GM12892 (cell line): ENCODE measurements around the gene ITFG2.
A peak's percentile ranks its signal among the peaks of the same experiment; 100 is the strongest.

ENCODE experiments used
- DNase-seq: peaks from one replicate; pipeline ENCODE4 v3.0.0; 2011; ENCODE audit not compliant: insufficient read length
- FAIRE-seq: peaks from 2 replicates; lab custom pipeline; 2011; peaks lifted over from hg19 to GRCh38; lab: Jason Lieb, UNC
- POLR2A ChIP-seq: IDR thresholded peaks from 2 replicates; pipeline ENCODE4 v1.6.1; 2011; ENCODE audit warnings: low read depth, low read length, control low read depth
- POLR2AphosphoS5 ChIP-seq: IDR thresholded peaks from 2 replicates; pipeline ENCODE4 v1.6.1; 2011; ENCODE audit warnings: low read depth, low read length, control low read depth
- TAF1 ChIP-seq: IDR thresholded peaks from 2 replicates; pipeline ENCODE4 v1.6.1; 2011; ENCODE audit warnings: low read depth, mild to moderate bottlenecking, control low read depth, low read length, borderline replicate concordance

The ITFG2 gene

GRCh38 chr12:2834581-2835491 is 22.4 kb downstream of the ITFG2 start, which contains the start of gene NRIP2:
NRIP2 (minus strand) TSS chr12:2835035; CDS start chr12:2834983, 52 bp downstream.
- DNase-seq (no peak), FAIRE-seq (no peak)
- TF ChIP-seq TAF1 (no peak), POLR2AphosphoS5 (no peak), POLR2A (no peak)

GRCh38 chr12:2835691-2836403 is 23.4 kb downstream of the ITFG2 start:
- DNase-seq (no peak), FAIRE-seq (no peak)
- TF ChIP-seq TAF1 (no peak), POLR2A (no peak), POLR2AphosphoS5 (no peak)

DNA sequence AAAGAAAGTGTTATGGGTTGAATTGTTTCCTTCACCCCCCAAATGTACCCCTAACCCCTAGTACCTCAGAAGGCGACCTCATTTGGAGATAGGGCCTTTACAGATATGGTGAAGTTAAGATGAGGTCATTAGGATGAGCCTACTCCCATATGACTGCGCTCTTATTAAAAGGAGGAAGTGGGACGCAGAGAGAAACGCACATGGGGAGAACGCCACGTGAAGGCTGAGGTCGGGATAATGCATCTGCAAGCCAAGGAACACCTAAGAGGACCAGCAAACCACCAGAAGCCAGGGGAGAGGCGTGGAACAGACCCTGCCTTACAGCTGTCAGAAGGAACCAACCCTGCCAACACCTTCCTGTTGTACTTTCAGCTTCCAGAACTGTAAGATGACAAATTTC is 24.1 kb downstream of the ITFG2 start:
- FAIRE-seq = peak; percentile 42
- no peak for TF ChIP-seq TAF1
- no peak for TF ChIP-seq POLR2AphosphoS5
- TF ChIP-seq POLR2A = no peak
- no peak for DNase-seq

DNA sequence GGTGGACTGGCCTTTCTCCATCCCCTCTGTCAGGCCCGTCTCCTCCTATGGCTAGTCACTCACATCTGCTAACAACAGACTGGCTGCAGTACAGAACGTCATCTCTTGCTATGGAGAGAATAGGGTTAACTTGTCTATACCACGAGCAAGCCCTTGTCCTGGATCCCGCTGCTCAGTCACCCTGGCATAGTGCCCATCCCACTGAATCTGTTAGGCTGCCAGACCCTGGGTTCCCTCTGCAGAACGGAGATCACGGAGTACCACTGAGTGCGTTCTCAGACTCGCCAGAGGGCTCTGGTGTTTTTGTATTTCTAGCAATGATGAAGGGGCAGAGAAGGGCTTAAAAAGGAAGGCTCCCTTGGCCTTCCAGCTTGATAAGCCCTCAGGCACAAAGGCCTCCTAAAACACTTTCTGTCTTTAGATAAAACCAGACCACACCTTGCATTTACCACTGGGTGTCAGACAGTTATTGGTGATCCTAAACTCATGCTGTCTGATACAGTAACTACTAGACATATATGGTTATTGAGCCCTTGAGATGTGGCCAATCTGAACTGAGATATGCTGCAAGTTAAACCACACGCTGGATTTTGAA is 28.7 kb downstream of the ITFG2 start:
- DNase-seq (no peak), FAIRE-seq (no peak)
- TF ChIP-seq POLR2A (no peak), TAF1 (no peak), POLR2AphosphoS5 (no peak)

GRCh38 chr12:2842948-2843347 is 30.5 kb downstream of the ITFG2 start:
- FAIRE-seq (no peak), DNase-seq (no peak)
- no peak for TF ChIP-seq TAF1
- TF ChIP-seq POLR2A = no peak
- TF ChIP-seq POLR2AphosphoS5 = no peak

DNA sequence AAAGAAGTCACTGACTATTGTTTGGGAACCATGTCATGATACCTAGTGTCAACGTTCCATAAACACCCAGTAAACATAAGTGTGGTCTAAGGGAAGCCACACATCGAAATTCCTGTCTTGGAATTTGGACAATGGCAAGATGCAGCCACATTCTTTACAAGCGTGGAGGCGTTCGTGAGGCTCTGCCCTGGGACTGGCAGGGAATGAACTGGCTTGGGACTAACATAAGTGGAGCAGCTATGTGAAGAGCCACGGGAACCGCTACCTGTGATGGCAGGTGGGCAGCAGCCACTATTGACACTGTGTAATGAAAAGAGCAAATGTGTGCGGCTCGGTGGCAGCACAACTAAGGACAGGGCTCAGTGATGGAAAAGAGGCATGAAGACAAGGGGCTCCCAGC is 32.3 kb downstream of the ITFG2 start:
- DNase-seq (no peak), FAIRE-seq (no peak)
- TF ChIP-seq POLR2AphosphoS5 (no peak), POLR2A (no peak), TAF1 (no peak)

DNA sequence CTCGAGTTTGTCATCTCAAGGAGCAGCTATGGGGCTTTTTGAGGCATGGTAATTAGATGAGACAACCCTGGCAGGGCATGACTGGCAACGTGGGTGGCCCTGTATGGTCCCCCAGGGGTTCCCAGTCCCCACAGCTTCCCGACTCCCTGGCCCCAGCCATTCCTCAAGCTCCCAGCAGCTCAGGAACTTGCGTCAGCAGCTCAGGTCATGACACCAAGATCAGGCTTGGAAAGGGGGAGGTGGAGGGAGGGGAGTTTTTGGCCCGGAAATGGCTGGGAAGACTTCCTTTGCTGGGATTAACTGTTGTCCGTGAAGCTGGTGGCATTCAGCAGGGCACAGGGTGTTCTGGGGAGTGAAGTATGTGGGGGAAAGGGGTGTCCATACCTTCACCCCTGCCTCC is 32.8 kb downstream of the ITFG2 start:
- TF ChIP-seq POLR2A (no peak), TAF1 (no peak), POLR2AphosphoS5 (no peak)
- no peak for DNase-seq
- FAIRE-seq = no peak

DNA sequence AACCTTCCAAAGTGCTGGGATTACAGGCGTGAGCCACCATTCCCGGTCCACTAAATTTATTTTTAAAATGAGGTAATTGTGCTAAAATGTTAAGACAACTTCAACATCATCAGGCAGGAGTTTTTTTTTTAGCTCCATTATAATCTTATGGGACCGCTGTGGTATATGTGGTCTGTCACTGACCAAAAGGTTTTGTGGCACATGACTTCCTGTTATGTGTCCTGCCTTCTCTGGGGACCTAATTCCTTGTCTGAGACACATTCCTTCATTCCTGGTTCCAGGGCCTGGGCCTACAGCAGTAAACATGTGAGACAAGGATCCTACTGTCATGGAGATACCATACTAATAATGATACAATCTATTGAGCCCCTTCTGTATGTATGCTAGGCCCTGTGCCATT is 39.5 kb downstream of the ITFG2 start:
- DNase-seq (no peak), FAIRE-seq (no peak)
- TF ChIP-seq TAF1 (no peak), POLR2A (no peak), POLR2AphosphoS5 (no peak)

GRCh38 chr12:2853626-2854025 is 41.2 kb downstream of the ITFG2 start:
- DNase-seq (peak; percentile 59), FAIRE-seq (no peak)
- TF ChIP-seq TAF1 = no peak
- TF ChIP-seq POLR2A = no peak

DNA sequence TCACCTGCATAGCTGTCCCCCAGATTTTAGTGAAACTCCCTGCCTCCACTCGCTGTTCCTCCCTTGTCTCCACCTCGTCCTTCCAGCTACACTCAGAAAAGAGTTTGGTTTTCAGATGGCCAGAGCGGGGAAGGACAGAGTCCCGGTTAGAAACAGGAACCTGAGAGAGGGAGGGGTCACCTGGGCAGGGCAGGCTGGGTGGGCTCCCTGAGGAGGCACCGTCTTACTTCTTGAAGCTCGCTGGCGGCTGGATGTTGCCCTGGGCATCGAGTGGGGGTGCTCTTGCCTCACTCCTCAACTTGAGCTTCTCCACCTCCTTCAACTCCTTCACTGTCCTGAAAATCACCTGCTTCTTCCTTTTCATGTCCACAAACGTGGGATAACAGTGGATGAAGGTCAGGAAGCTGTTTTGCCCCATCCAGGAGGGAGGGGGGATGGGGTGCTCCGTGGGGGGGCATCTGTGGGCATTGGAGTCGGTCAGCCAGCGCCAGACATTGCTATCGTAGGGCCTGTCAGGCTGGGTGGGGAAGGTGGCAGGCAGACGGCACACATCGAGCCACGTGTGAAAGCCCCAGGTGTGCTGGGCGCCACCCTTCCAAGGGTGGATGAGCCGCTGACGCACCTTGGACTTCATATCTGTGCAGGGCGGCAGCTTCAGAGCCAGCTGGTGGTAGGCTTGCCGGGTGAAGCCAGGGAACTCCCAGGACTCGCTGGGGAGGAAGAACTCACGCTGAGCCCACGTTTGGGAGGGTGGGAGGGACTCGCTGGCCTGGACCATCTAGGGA is 42.4 kb downstream of the ITFG2 start:
- FAIRE-seq = no peak
- TF ChIP-seq TAF1 (no peak), POLR2A (no peak), POLR2AphosphoS5 (no peak)
- no peak for DNase-seq
